Activated T-helper 2 cell treated with anti-CD3 and anti-CD28 coated beads, Interferon-gamma antibody, Interleukin-2, Interleukin-4, amounts not matched to agents 10 μg/mL and 5 μg/mL and 100 μg/mL, durations not matched to agents 14 hours and 24 hours and 36 hours (primary cell): ENCODE measurements around the gene MLLT10. TPM values are rescaled to one million over a fixed set of nuclear protein-coding genes. Genes with fewer than 3 reads are reported as not detected.
A peak's percentile ranks its signal among the peaks of the same experiment; 100 is the strongest.

Source experiments
- DNase-seq: peaks from one replicate; pipeline ENCODE4 v3.0.0; 2021; ENCODE audit warnings: low spot score
- H3K27ac Mint-ChIP-seq: one replicate; pipeline ENCODE4 v1.8.0; 2021; ENCODE audit warnings: mixed read lengths
- H3K27me3 Mint-ChIP-seq: one replicate; pipeline ENCODE4 v1.8.0; 2021; ENCODE audit warnings: low read depth, mixed read lengths
- H3K36me3 Mint-ChIP-seq: one replicate; pipeline ENCODE4 v1.8.0; 2021; ENCODE audit warnings: low read depth, mixed read lengths
- H3K4me1 Mint-ChIP-seq: one replicate; pipeline ENCODE4 v1.8.0; 2021; ENCODE audit warnings: low read depth, mixed read lengths
- H3K4me3 Mint-ChIP-seq: one replicate; pipeline ENCODE4 v1.8.0; 2021; ENCODE audit warnings: low read depth, mild to moderate bottlenecking, moderate library complexity, mixed read lengths
- H3K9me3 Mint-ChIP-seq: one replicate; pipeline ENCODE4 v1.8.0; 2021; ENCODE audit warnings: mixed read lengths
- intact Hi-C: fragments of 100-400 bp; cut with micrococcal nuclease; formaldehyde crosslinking; loops from one replicate; pipeline ENCODE4 v1.15.1; 2023
- total RNA-seq: library from RNA; stranded (reverse); gene quantifications from 2 replicates; pipeline ENCODE4 v1.2.3, GENCODE V29; 2022

MLLT10 gene
- total RNA-seq, 1 donor from 2014 or later: 47.4 TPM

- H3K36me3 Mint-ChIP-seq: peaks cover 26% of the 10 kb centered on the region
- intact Hi-C loops: no loop called here
- DNase-seq: no peak
- H3K27ac Mint-ChIP-seq: no peak overlapping the region
- peaks cover 15% of the 10 kb centered on the region for H3K4me1 Mint-ChIP-seq
- no peak overlapping the region for H3K4me3 Mint-ChIP-seq
- H3K27me3 Mint-ChIP-seq: no peaks in the 10 kb centered on the region
- H3K9me3 Mint-ChIP-seq: no peaks in the 10 kb centered on the region
Measured at GRCh38 chr10:21720090-21720489, 186.1 kb downstream of the MLLT10 start.

DNA sequence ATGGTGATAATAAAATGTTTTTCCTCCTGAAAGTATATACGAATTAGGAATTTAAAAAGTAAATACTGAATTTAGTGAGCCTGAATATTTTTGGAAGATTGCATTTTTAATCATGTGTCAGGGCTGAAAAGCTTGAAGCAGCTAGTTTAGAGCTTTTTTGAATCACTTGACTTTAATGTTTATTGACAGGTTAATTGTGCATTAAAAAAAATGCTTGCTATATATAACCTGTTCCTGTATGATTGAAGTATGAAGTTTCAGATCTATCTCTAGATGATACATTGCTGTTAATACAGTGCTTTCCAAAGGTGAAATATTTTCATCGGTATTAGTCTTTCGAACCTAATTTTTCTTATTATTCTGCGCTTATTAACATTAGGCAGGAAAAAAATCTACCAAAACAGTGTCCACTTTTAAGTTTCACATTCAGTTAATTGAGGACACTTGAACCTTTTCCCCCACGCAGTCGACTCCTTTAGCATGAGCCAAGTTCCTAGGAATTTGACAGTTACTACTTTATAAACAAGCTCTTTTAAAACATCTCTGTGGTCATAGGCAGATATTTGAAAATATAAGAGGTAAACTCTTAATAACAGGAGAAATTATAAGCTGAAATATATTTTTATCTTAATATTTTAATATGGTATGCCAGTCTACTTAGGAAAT, 187.1 kb downstream of the MLLT10 start:
- no peak overlapping the region for H3K27ac Mint-ChIP-seq
- H3K4me3 Mint-ChIP-seq: no peak overlapping the region
- H3K27me3 Mint-ChIP-seq: no peaks in the 10 kb centered on the region
- H3K9me3 Mint-ChIP-seq: no peaks in the 10 kb centered on the region
- peaks cover 19% of the 10 kb centered on the region for H3K36me3 Mint-ChIP-seq
- no peak for DNase-seq
- H3K4me1 Mint-ChIP-seq: peaks cover 15% of the 10 kb centered on the region
- intact Hi-C loops: no loop called here

- no peak overlapping the region for H3K4me3 Mint-ChIP-seq
- H3K27me3 Mint-ChIP-seq: no peaks in the 10 kb centered on the region
- intact Hi-C loops: no loop called here
- no peak for DNase-seq
- peaks cover 25% of the 10 kb centered on the region for H3K36me3 Mint-ChIP-seq
- H3K9me3 Mint-ChIP-seq: no peaks in the 10 kb centered on the region
- H3K4me1 Mint-ChIP-seq: peaks cover 17% of the 10 kb centered on the region
- no peak overlapping the region for H3K27ac Mint-ChIP-seq
Measured at GRCh38 chr10:21722209-21722608, 188.2 kb downstream of the MLLT10 start.

DNA sequence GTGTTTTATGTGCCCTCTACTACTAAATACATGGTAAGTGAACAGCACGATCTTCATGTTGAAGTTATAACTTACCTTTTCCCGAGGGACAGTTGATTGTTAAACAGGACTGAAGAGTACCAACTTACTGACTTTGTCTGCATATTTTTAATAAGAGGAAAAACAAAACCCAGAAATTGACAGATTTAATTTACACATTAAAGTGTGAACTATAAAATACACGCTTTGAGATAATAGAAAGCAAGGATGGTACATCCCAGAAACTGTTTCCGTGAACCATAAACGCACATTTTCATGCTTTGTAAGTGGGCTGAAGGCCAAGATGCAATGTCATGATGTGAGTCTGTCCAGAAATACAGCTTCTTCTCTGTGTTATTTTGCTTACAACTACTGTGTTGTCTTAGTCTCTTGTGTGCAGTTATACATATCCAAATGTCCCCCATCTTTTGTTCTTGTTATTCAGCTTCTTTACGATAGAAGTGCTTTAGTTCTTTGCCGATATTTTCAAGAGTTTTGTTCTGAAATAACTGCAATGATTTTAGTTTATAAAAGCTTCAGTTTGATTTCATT, 190.1 kb downstream of the MLLT10 start:
- no peaks in the 10 kb centered on the region for H3K9me3 Mint-ChIP-seq
- intact Hi-C loops: no loop called here
- no peak for DNase-seq
- H3K27ac Mint-ChIP-seq: no peak overlapping the region
- no peaks in the 10 kb centered on the region for H3K27me3 Mint-ChIP-seq
- no peak overlapping the region for H3K4me3 Mint-ChIP-seq
- H3K4me1 Mint-ChIP-seq: peaks cover 20% of the 10 kb centered on the region
- H3K36me3 Mint-ChIP-seq: peaks cover 29% of the 10 kb centered on the region

GRCh38 chr10:21724687-21725367, 190.8 kb downstream of the MLLT10 start:
- H3K4me3 Mint-ChIP-seq: no peak overlapping the region
- H3K9me3 Mint-ChIP-seq: no peaks in the 10 kb centered on the region
- H3K36me3 Mint-ChIP-seq: peaks cover 35% of the 10 kb centered on the region
- no peak for DNase-seq
- no peaks in the 10 kb centered on the region for H3K27me3 Mint-ChIP-seq
- H3K27ac Mint-ChIP-seq: no peak overlapping the region
- peaks cover 20% of the 10 kb centered on the region for H3K4me1 Mint-ChIP-seq
- intact Hi-C loops: no loop called here

DNA sequence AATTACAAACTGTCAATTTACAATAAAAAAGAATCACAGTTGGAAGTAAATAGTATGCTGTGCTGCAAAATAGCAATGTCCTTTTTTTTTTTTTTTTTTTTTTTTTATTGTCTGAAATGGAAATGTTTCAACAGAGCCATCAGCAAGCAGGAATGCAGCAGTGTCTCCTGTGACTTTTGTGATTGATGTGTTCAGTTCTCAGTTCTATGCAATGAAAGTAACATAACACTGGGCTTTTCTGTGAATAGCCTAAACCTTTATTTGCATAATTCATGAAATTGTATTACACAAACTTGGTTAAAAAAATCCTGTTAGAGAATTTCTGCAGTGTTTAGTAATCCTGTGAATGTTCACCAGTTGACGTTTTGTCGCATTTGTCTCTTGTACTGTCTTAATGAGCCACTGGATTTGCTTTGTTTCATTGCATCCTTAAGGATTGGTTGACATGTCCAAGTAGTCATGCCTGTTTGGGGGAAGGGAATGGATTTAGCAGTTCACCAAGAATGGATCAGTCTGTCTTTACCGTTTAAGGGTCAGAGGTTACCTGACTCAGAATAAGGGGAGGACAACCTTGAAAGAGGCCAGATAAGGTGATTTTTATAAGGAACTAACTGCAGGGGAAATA, 192.7 kb downstream of the MLLT10 start:
- Mint-ChIP-seq H3K36me3 (peaks cover 38% of the 10 kb centered on the region), H3K4me3 (no peak overlapping the region)
- intact Hi-C loops: no loop called here

GRCh38 chr10:21727452-21728168, 193.6 kb downstream of the MLLT10 start:
- H3K27ac Mint-ChIP-seq: no peak overlapping the region
- DNase-seq: no peak
- no peaks in the 10 kb centered on the region for H3K9me3 Mint-ChIP-seq
- peaks cover 43% of the 10 kb centered on the region for H3K36me3 Mint-ChIP-seq
- H3K4me1 Mint-ChIP-seq: peaks cover 24% of the 10 kb centered on the region
- H3K4me3 Mint-ChIP-seq: no peak overlapping the region
- intact Hi-C loops: no loop called here
- no peaks in the 10 kb centered on the region for H3K27me3 Mint-ChIP-seq

More for the DNA sequence above, 192.7 kb downstream of the MLLT10 start:
- peaks cover 20% of the 10 kb centered on the region for H3K4me1 Mint-ChIP-seq
- H3K9me3 Mint-ChIP-seq: no peaks in the 10 kb centered on the region
- no peak overlapping the region for H3K27ac Mint-ChIP-seq
- no peak for DNase-seq
- no peaks in the 10 kb centered on the region for H3K27me3 Mint-ChIP-seq

DNA sequence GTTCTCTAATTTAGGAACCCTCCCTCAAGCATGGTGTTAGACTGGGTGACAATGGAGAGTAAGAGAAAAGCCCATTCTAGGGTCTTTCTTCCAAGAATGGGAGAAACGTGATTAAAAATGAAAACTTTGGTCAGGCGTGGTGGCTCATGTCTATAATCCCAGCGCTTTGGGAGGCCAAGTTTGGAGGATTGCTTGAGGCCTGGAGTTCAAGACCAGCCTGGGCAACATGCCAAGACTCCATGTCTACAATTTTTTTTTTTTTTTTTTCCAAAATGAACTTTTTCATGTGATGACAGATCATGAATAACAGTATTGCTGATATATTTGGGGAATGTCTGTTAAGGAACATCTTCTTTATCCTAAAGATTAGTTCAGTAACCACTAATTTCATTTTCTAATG, 194.6 kb downstream of the MLLT10 start:
- Mint-ChIP-seq H3K27me3 (no peaks in the 10 kb centered on the region), H3K4me1 (peaks cover 23% of the 10 kb centered on the region), H3K27ac (no peak overlapping the region), H3K4me3 (no peak overlapping the region), H3K9me3 (no peaks in the 10 kb centered on the region), H3K36me3 (peaks cover 44% of the 10 kb centered on the region)
- intact Hi-C loops: no loop called here
- DNase-seq: no peak

GRCh38 chr10:21732067-21732772, 198.2 kb downstream of the MLLT10 start:
- peaks cover 23% of the 10 kb centered on the region for H3K4me1 Mint-ChIP-seq
- intact Hi-C loops: loop anchor here (1.0 to 5.0 kb wide), 2 partner anchors 200 to 237 kb away; partner anchors contain the start of gene MLLT10

GRCh38 chr10:21733710-21734109, 199.7 kb downstream of the MLLT10 start:
- intact Hi-C loops: loop anchor here (5.0 kb wide), 1 partner anchor 201 kb away; the partner anchor contains the start of gene MLLT10
- Mint-ChIP-seq H3K27ac (no peak overlapping the region), H3K9me3 (no peaks in the 10 kb centered on the region), H3K36me3 (peaks cover 50% of the 10 kb centered on the region), H3K27me3 (no peaks in the 10 kb centered on the region), H3K4me3 (no peak overlapping the region), H3K4me1 (peaks cover 19% of the 10 kb centered on the region)
- no peak for DNase-seq

More at GRCh38 chr10:21732067-21732772, 198.2 kb downstream of the MLLT10 start:
- Mint-ChIP-seq H3K4me3 (no peak overlapping the region), H3K9me3 (no peaks in the 10 kb centered on the region), H3K27ac (no peak overlapping the region), H3K36me3 (peaks cover 56% of the 10 kb centered on the region), H3K27me3 (no peaks in the 10 kb centered on the region)
- peak; percentile 34 for DNase-seq

DNA sequence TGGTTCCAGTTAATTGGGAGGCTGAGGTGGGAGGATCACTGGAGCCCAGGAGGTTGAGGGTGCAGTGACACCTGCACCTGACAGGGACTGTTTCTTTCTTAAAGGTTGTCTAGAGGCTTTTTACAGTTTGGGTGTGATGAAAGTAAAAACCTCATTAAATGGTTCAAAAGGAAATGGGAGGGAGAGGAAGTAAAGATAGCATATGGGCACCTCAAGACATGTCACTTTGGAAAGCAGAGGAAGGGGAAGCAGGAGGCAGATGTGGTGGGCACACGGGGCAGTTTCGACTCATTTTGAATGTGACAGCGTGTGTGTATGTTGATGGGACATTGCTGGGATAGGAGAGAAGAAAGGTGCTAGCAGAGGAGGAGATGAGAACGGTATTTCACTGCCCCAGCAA, 203.1 kb downstream of the MLLT10 start:
- intact Hi-C loops: no loop called here

DNA sequence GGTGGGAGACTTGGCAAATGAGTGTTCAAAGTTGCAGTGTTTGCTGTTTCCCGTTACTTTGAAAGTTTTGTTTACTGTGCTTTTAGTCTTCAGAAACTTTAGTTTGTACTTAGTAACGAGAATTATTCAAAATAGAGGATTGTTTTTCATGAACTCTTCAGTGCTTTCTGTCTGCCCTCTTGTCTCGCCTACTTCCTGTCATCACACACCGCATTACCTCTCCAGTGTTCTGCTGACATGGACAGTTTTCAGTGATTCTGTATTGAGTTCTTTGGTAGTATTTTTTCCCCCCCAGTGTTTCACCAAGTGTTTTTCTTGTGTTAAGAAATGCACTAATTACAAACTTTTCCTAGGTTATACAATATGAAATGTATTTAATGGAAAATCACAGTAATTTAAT, 207.0 kb downstream of the MLLT10 start:
- H3K4me1 Mint-ChIP-seq: peaks cover 33% of the 10 kb centered on the region
- H3K27ac Mint-ChIP-seq: no peak overlapping the region
- H3K9me3 Mint-ChIP-seq: no peaks in the 10 kb centered on the region
- H3K4me3 Mint-ChIP-seq: no peak overlapping the region
- DNase-seq: no peak
- H3K36me3 Mint-ChIP-seq: peaks cover 64% of the 10 kb centered on the region
- intact Hi-C loops: no loop called here
- no peaks in the 10 kb centered on the region for H3K27me3 Mint-ChIP-seq

More for the DNA sequence above, 203.1 kb downstream of the MLLT10 start:
- no peak overlapping the region for H3K27ac Mint-ChIP-seq
- H3K9me3 Mint-ChIP-seq: no peaks in the 10 kb centered on the region
- peaks cover 57% of the 10 kb centered on the region for H3K36me3 Mint-ChIP-seq
- no peak overlapping the region for H3K4me3 Mint-ChIP-seq
- DNase-seq: no peak
- no peaks in the 10 kb centered on the region for H3K27me3 Mint-ChIP-seq
- H3K4me1 Mint-ChIP-seq: peaks cover 35% of the 10 kb centered on the region
